CD4-positive, alpha-beta T cell treated with Interleukin-4 for 4 hours (primary cell): ENCODE data around the gene INAFM1.
"Not testable (repeated sequence)": the region's sequence is repeated elsewhere in the genome, so short reads cannot be mapped to it uniquely, and the experiment has no call there.

ENCODE experiments used
- DNase-seq: peaks from one replicate; pipeline ENCODE4 v3.0.0-alpha.2; 2020

Gene INAFM1

DNA sequence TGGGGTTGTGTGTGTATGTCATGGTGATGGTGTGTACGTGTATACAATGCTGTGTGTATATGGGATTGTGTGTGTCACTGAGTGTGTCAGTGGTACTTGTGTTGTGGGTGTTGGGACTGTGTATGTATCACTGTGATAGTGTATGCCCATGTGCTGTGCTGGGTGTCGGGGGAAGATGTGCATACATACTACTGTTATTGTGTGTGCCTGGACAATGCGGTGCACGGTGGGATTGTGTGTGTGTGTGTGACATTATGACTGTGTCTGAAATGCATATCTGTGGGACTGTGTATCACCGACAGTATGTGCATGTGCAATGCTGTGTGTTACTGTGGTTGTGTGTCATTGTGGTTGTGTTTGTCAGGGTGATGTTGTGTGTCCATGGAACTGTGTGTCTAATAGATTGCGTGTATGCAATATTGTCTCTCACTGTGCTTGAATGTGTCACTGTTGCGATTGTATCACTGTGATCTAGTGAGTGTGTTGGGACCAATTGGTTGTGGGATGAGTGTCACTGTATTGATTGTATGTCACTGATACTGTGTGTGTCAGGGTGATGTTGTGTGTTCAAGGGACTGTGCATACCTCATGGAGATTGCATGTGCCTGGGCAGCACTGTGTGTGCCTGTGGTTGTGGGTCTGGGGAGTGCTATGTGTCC is 32.6 kb upstream of the INAFM1 start:
- no peak for DNase-seq

DNA sequence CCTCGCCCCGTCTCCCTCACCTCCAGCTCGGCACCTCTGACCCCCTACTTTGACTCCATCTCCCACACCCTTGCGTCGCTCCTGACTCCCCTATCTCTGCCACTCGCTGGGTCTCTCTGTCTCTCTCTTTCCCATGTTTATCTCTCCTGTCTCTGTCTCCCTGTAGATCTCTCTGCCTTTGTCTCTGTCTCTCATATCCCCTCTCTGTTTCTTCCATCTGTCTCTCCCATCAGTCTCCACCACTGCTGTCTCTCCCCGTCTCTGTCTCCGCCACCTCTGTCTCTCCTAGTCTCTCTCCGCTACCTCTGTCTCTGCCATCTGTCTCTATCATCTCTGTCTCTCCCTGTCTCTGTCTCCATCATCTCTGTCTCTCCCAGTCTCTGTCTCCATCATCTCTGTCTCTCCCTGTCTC is 31.3 kb upstream of the INAFM1 start:
- DNase-seq: no peak

DNA sequence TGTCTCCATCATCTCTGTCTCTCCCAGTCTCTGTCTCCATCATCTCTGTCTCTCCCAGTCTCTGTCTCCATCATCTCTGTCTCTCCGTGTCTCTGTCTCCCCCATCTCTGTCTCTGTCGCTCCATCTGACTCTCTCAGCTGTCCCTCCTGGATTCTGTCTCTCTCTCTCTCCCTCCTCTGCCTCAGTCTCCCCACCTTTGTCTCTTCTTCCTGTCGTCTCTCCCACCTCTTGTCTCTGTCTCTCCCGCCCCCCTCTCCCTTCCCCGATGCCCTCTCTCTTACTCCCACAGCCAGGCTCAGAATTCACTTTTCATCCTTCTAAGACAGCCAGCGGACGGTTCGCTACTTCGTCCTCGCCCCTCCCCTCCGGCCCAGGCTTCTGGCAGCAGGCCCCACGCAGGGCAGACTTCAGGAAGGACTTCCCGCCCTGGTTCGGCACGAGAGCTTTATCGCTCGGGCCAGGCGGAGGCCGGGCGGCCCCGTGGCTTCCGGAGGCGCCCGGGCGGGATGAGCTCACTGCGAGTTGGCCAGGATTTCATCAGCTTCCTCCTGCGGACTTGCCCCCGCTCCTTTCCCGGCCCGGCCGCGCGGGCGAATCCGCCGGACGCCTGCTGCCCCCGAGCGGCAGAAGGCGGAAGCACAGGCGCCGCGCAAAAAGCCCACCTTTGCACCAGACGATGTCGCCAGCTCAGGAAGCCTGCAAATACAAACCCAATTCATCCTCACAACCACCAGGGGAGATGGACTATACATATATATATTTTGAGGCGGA is 30.7 kb upstream of the INAFM1 start:
- DNase-seq: peak; percentile 89

DNA sequence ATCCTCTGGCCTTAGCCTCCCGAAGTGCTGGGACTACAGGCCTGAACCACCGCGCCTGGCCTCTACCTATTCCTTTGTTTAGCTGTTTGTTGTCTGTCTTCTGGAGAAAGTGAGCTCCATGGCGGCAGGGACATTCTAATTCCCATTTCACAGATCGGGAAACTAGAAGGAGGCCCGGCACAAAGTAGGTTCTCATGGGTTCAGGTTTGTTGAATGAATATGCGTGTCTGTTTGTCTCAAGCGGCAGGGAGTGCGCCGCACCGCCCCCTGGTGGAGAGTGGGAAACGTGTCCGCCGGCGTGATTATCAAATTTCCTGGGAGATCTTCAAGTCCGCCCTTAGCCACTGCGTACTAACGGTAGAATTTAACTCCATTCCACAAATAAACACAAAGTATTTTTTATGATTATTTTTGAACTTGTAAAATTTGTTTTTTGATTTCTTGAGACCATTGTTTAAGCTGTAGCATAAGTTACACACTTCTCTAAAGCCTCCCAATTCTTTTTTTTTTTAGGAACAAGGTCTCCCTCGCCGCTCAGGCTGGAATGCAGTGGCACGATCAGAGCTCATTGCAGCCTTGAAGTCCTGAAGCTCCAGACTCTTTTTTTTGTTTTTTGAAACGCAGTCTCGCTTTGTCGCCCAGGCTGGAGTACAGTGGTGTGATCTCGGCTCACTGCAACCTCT is 27.2 kb upstream of the INAFM1 start:
- DNase-seq: peak; percentile 69

DNA sequence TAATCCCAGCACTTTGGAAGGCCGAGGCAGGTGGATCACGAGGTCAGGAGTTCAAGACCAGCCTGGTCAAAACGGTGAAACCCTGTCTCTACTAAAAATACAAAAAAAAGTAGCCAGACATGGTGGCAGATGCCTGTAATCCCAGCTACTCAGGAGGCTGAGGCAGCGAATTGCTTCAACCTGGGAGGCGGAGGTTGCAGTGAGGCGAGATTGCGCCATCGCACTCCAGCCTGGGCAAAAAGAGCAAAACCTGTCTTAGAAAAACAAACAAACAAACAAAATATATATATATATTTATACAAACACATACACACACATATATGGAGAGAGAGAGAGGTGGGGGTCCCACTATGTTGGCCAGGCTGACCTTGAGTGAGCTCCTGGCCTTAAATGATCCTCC is 21.7 kb upstream of the INAFM1 start:
- DNase-seq: not testable (repeated sequence)

DNA sequence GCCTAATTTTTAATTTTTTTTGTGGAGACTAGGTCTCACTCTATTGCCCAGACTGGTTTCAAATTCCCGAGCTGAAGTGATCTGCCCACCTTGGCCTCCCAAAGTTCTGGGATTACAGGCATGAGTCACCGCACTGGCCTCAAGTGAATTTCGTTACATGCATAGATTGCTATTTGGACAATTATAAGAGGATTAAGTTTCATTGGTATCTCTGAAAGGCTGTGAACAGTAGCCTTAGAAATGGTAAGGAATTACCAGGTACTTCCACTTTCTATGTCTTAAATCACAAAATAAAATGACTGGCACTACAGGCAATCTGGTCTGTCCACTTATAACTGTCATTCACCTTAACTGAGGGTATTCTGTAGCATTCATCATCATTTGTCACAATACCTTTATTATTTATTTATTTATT is 21.2 kb upstream of the INAFM1 start:
- no peak for DNase-seq

DNA sequence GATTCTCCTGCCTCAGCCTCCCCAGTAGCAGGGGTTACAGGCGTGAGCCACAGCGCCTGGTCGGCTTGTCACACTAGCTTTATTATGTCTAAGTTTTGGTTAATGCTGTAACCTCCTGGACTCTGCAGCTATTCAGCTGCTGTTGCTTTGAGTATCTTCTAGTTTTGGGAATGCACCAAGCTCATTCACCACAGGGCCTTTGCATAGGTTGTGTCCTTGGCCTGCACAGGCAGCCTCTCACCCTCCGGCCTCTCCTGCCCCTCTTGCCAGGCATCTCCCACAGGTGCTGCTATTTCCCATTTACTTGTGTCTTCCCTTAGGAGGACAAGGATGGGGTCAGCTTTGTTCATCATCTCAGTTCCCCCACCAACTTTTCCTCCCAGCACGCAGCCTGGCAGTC is 20.7 kb upstream of the INAFM1 start:
- no peak for DNase-seq

DNA sequence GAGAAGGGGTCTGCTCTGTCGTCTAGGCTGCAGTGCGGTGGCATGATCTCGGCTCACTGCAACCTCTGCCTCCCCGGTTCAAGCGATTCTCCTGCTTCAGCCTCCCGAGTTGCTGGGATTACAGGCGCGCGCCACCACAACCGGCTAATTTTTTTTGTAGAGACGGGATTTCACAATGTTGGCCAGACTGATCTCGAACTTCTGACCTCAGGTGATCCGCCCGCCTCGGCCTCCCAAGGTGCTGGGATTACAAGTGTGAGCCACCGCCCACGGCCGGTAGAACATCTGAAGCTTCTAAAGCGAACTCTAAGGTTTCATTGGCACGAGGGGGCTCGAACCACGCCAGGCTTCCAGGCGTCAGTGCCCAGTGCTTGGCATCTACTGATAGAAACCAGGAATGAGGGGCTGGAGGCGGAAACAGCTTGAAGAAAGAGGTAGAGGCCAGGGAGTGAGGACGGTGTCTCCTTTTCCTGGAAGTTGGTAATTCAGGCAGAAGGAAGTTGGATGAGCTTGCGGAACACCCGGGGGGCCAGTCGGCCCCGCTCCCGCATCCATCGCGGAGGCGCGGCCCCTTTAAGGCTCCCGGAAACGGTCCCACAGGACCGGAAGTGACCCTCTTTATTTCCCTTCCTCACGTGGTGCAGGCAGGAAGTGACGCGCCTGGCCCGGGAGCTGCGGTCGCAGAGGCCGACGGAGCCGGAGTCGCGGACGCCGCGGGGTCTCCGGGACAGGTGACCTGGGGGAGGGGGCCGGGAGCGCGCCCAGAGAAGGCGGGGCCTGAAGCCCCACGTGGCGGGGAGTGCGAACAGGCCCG is 18.6 kb upstream of the INAFM1 start, which contains the start of gene CCDC9:
CCDC9 (plus strand) TSS at position 647 of the 814 bp plus-strand sequence. CDS start 1,876 bp downstream, outside the sequence.
- DNase-seq: peak; percentile 92

DNA sequence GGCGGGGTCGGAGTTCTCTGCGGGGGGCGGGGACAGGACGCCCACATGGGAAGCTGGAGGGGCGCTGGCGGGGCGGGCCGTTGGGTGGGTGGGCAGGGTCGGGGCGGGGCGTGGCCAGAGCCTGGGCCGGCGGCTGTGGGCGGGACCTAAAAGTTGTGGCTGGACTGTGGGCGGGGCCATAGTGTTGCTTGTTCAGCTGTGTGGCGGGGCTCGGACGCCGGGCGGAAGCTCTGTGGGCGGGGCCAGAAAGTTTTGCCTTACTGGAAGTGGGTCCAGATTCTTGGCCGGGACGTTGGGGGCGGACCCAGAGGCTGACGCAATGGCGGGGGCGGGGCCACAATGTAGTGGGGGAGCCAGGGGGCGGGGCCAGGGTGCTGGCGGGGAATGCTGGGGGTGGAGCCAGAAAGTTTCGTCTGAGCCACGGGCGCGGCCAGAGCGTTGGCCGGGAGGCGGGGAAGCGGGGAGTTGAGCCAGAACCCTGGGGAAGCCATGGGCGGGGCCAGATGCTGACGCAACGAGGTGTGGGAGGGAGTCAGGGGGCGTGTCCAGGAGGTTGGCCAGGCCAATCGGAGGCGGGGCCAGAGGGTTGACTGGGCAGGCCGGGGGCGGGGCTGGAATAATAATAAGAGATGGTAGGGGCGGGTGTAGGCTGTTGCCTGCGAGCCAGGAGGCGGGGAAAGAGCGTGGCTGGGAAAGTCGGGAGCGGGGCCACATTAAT is 17.8 kb upstream of the INAFM1 start:
- DNase-seq: peak; percentile 97

DNA sequence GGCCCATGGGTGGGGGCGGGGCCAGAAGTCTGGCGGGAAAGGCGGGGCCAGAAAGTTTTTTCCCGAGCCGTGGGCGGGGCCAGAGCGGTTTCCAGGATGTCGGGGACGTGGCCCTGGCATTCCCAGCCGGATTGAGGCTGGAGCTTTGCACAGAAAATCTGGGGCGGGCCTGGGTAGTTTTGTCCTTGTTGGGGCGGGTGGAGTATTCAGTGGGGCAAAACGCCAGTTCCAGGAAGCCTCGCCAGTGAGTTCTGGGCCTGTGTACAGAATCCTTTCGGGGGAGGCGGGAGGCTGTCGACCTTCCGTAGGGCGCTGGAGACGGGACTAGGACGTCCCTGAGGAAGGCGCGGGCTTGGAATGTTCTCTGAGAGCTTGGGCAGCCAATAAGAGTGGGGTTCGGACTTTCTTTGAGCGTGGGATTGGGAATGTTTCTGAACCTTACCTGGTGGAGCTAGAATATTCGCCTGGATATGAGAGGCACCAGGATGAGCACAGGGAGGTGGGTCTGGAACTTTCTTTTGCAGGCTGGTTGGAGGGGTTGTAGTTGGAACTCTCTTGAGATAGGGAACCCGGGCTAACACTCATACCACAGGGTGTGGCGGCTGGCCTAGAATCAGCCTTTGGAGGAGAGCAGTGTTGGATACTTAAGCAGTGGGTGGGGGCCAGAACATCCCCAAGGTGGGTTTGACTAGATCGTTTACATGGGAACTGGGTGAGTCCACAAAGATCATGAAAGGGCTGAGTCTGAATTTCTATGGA is 17.1 kb upstream of the INAFM1 start:
- DNase-seq: no peak

DNA sequence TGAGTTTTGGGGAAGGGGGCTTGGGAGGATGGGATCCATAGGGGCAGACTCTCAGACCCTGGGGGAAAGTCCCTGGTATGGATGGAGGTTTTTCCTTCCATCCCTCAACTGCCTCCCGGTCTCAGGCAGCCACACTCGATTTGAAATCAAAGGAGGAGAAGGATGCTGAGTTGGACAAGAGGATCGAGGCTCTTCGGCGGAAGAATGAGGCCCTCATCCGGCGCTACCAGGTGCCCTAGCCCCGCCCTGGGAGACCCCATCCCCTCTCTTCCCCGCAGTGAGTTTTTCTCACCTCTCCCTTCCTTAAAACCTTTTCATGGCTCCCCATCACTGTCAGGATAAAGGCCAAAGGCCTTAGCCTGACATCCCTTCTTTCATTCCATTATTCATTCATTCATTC is 16.3 kb upstream of the INAFM1 start:
- no peak for DNase-seq

DNA sequence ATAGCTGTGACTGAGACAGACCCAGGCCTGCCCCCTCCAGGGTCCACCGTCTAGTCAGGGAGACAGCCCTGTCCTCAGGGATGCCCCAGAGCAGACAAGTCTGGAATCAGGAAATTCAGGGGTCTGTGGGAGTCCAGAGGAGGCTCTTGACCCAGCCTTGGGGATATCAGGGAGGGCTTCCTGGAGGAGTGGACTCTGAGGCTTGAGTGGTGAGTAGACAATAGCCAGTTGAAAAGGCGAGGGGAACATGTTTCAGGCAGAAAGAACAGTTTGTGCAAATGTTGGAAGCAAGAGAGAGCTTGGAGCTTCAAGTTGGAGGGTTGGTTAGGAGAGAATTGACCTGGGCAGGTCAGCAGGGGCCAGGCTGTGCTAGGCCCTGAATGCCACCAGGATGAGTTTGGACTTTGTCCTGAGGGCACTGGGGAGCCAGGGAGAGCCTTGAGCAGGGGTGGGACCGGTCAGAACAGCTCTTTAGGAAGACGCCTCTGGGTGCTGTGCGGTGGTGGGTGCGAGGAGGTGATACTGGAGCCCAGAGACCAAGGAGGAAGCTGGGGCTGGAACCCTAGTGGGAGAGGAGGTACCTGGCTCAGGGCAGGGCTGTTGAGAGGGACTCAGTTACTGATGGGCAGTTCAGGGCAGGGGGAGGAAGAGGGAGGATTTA is 15.7 kb upstream of the INAFM1 start:
- no peak for DNase-seq

DNA sequence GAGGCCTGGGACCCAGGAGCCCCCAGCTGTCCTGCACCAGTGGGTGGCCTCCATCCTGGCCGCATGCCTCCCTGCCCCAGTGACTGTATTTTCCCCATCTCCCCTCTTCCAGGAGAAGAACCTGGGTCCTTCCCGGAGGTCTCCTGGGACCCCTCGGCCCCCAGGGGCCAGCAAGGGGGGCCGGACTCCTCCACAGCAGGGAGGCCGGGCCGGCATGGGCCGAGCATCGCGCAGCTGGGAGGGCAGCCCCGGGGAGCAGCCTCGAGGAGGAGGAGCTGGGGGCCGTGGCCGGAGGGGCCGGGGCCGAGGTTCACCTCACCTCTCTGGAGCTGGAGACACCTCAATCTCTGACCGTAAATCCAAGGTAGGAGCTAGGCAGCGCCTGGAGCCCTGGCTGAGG is 14.2 kb upstream of the INAFM1 start:
- no peak for DNase-seq

DNA sequence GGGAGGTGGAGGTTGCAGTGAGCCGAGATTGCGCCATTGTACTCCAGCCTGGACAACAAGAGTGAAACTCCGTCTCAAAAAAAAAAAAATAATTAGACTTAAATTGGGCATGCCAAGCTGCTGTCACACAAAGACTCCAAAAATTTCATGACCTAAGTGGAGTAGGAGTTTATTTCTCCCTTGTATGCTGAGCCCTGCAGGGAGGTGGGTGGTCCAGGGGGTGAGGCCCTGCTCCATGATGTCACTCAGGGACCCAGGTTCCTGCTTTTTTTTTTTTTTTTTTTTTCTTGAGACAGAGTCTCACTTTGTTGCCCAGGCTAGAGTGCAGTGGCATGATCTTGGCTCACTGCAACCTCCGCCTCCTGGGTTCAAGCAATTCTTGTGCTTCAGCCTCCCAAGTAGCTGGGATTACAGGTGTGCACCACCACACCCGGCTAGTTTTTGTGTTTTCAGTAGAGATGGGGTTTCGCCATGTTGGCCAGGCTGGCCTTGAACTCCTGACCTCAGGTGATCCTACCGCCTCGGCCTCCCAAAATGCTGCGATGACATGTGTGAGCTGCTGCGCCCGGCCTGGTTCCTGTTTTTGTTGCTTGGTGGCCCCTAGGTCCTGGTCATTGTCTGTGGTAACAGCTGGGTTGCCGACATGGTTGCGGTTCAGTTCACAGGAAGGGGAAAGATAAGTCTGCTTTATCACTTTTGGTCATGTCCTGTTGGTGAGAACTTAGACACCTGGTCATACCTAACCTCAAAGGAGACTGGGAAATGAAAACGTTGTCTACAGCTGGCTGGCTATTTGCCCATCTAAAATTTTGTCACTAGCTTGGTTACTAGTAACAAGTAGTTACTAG is 12.5 kb upstream of the INAFM1 start:
- not testable (repeated sequence) for DNase-seq

DNA sequence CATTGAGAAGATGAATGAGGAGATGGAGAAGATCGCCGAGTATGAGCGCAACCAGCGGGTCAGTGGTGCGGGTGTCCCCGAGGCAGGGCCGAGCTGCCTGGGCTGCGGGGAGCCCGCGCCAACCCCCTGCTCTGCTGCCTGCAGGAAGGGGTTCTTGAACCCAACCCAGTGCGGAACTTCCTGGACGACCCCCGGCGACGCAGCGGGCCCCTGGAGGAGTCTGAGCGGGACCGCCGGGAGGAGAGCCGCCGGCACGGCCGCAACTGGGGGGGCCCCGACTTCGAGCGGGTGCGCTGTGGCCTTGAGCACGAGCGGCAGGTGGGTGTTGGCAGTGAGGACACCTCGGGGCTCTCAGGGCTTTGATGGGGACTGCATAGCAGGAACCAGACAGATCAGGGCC is 10.1 kb upstream of the INAFM1 start:
- DNase-seq: no peak

DNA sequence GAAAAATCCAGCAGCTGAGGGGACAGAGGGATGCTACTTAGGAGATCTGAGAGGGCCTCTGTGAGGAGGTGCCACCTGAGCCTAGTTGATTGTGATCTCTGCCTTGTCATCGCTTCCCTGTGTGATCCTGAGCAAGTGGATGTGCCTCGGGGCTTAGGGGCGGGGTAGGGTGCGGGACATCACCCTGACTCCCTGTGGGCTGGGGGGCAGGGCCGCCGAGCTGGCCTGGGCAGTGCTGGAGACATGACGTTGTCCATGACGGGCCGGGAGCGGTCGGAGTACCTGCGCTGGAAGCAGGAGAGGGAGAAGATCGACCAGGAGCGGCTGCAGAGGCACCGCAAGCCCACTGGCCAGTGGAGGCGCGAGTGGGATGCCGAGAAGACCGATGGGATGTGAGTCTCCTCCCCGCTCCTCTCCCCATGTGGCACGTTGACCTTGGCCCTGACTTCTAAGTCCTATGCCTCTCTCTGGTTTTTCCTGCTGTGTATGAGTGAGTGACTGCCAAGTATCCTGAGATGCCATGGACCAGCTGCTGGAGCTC is 8.2 kb upstream of the INAFM1 start:
- DNase-seq: no peak

DNA sequence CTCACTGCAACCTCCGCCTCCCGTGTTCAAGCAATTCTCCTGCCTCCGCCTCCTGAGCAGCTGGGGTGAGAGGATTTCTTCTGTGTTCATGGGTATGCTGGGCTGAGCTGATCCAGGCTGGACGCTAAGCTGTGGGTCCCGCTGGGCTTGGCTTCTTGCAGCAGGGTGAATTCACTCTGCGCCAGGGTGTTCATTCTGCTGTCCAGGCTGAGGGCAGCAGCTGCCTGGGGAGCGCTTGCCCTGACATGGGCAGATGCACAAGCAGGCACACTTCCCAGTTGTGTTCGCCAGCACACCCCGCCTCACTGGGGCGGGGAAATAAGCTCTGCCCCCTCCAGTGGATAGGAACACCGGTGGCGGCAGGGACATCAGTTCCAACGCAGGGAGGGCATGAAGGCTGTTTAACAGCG is 7.3 kb upstream of the INAFM1 start:
- no peak for DNase-seq

DNA sequence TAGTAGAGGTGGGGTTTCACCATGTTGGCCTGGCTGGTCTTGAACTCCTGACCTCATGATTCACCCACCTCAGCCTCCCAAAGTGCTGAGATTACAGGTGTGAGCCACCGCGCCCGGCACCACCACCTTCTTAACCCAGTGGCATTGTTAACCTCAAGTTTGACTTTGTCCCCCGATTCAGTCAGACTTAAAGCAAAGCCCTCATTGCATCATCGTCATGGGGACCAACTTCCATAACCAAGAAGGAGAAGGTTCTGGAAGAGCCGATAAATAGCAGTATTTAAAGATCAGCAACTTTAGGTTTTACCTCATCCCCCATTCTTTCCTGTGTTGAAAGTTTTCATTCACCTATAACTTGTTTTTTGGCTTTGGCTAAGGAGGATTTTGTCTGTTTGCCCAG is 6.7 kb upstream of the INAFM1 start:
- no peak for DNase-seq

DNA sequence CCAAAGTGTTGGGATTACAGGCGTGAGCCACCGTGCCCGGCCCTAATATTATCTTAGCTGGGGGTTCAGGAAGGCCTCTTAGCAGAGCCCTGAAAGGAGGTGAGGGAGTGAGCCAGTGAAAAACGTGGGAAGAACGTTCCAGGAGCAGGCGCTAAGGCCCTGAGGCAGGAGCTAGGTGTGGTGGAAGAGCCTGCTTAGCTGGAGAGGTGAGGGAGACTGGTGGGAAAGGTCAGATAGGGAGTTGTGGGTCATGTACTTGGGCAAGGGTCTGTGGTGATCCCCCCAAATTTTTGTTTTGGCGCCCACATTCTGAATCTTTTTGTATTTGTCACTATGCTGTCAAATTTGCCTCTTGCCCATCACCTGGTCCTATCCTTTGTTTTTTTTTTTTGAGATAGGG is 5.1 kb upstream of the INAFM1 start:
- no peak for DNase-seq

DNA sequence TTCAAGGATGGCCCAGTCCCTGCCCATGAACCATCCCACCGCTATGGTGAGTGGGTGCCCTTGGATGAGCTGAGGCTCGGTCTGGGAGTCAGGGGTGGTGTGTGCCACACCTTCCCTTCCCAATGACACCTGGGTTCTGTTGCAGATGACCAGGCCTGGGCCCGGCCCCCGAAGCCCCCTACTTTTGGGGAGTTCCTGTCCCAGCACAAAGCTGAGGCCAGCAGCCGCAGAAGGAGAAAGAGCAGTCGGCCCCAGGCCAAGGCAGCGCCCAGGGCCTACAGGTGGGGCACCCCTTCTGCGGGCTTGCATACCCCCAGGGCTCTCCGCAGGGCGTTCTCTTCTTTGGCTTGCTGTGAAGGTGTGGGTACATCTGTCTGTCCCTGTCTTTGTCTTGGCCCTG is 4.3 kb upstream of the INAFM1 start:
- DNase-seq: no peak
